ENCODE data around the gene OR9A2.
"Not testable (repeated sequence)": the region's sequence is repeated elsewhere in the genome, so short reads cannot be mapped to it uniquely, and the experiment has no call there.

OR9A2 gene

GRCh38 chr7:142984297-142984696, 42.6 kb downstream of the OR9A2 start:
- no peak for FAIRE-seq
- TF ChIP-seq CTCF (IDR thresholded peaks at IDR 0.05; ENCODE audit: insufficient read depth, missing control alignments) = no peak
- no peak for DNase-seq (ENCODE audit: insufficient read length, low spot score)

GRCh38 chr7:142983825-142984224, 43.1 kb downstream of the OR9A2 start:
- no peak for DNase-seq (ENCODE audit: insufficient read length, low spot score)
- FAIRE-seq = no peak
- no peak for TF ChIP-seq CTCF (IDR thresholded peaks at IDR 0.05; ENCODE audit: insufficient read depth, missing control alignments)

GRCh38 chr7:142978402-142978801, 48.5 kb downstream of the OR9A2 start:
- not testable (repeated sequence) for FAIRE-seq; DNase-seq (ENCODE audit: insufficient read length, low spot score)
